HEK293 (cell line): ENCODE data around the gene EIF4ENIF1.

Experiments used
- GFI1B ChIP-seq: fragments of 450-650 bp; formaldehyde crosslinking; IDR thresholded peaks from 2 replicates; pipeline ENCODE4 v1.5.1; 2016; ENCODE audit warnings: missing biosample characterization, missing genetic modification characterization
- GLI2 ChIP-seq: fragments of 450-650 bp; formaldehyde crosslinking; IDR thresholded peaks from 2 replicates; pipeline ENCODE4; 2017; ENCODE audit warnings: missing biosample characterization, missing genetic modification characterization, low read depth, borderline replicate concordance
- MEIS1 ChIP-seq: sonication (generic); formaldehyde crosslinking; IDR thresholded peaks from 2 replicates; pipeline ENCODE4 v1.8.1; 2022; ENCODE audit warnings: missing genetic modification reagents, mild to moderate bottlenecking, borderline replicate concordance
- PRDM1 ChIP-seq: fragments of 450-650 bp; formaldehyde crosslinking; IDR thresholded peaks from 2 replicates; pipeline ENCODE4; 2016; ENCODE audit warnings: missing biosample characterization, missing genetic modification characterization
- REPIN1 ChIP-seq: fragments of 450-650 bp; formaldehyde crosslinking; IDR thresholded peaks from 2 replicates; pipeline ENCODE4 v1.5.1; 2017; ENCODE audit warnings: missing biosample characterization, missing genetic modification characterization, low read depth
- SP2 ChIP-seq: fragments of 450-650 bp; formaldehyde crosslinking; IDR thresholded peaks from 2 replicates; pipeline ENCODE4 v1.5.1; 2016; ENCODE audit warnings: missing biosample characterization, missing genetic modification characterization
- WT1 ChIP-seq: fragments of 450-650 bp; formaldehyde crosslinking; IDR thresholded peaks from 2 replicates; pipeline ENCODE4 v1.5.1; 2016; ENCODE audit warnings: missing biosample characterization, missing genetic modification characterization
- ZBTB17 ChIP-seq: fragments of 450-650 bp; formaldehyde crosslinking; IDR thresholded peaks from 2 replicates; pipeline ENCODE4 v1.5.1; 2016; ENCODE audit warnings: missing biosample characterization, missing genetic modification characterization
- ZBTB48 ChIP-seq: fragments of 450-650 bp; formaldehyde crosslinking; IDR thresholded peaks from 2 replicates; pipeline ENCODE4 v1.5.1; 2016; ENCODE audit warnings: missing biosample characterization, missing genetic modification characterization
- ZBTB7A ChIP-seq: fragments of 450-650 bp; formaldehyde crosslinking; IDR thresholded peaks from 2 replicates; pipeline ENCODE4 v1.5.1; 2016; ENCODE audit warnings: low read depth, missing biosample characterization, missing genetic modification characterization
- ZBTB8A ChIP-seq: fragments of 450-650 bp; formaldehyde crosslinking; IDR thresholded peaks from 2 replicates; pipeline ENCODE4 v1.5.1; 2016; ENCODE audit warnings: missing biosample characterization, missing genetic modification characterization
- ZIC2 ChIP-seq: fragments of 450-650 bp; formaldehyde crosslinking; IDR thresholded peaks from 2 replicates; pipeline ENCODE4 v1.5.1; 2016; ENCODE audit warnings: missing biosample characterization, missing genetic modification characterization
- ZNF138 ChIP-seq: fragments of 450-650 bp; formaldehyde crosslinking; IDR thresholded peaks from 2 replicates; pipeline ENCODE4 v1.5.1; 2016; ENCODE audit warnings: missing biosample characterization, missing genetic modification characterization, borderline replicate concordance
- ZNF146 ChIP-seq: fragments of 450-650 bp; formaldehyde crosslinking; IDR thresholded peaks from 2 replicates; pipeline ENCODE4 v1.5.1; 2016; ENCODE audit warnings: missing biosample characterization, missing genetic modification characterization
- ZNF175 ChIP-seq: fragments of 450-650 bp; formaldehyde crosslinking; IDR thresholded peaks from 2 replicates; pipeline ENCODE4 v1.5.1; 2016; ENCODE audit warnings: missing biosample characterization, missing genetic modification characterization
- ZNF221 ChIP-seq: fragments of 450-650 bp; formaldehyde crosslinking; IDR thresholded peaks from 2 replicates; pipeline ENCODE4 v1.5.1; 2017; ENCODE audit warnings: missing biosample characterization, missing genetic modification characterization, borderline replicate concordance
- ZNF24 ChIP-seq: fragments of 450-650 bp; formaldehyde crosslinking; IDR thresholded peaks from 2 replicates; pipeline ENCODE4 v1.5.1; 2016; ENCODE audit warnings: missing biosample characterization, missing genetic modification characterization
- ZNF350 ChIP-seq: fragments of 450-650 bp; formaldehyde crosslinking; IDR thresholded peaks from 2 replicates; pipeline ENCODE4 v1.5.0; 2017; ENCODE audit warnings: missing biosample characterization, mild to moderate bottlenecking, missing genetic modification characterization
- ZNF354C ChIP-seq: fragments of 450-650 bp; formaldehyde crosslinking; IDR thresholded peaks from 2 replicates; pipeline ENCODE4 v1.5.1; 2016; ENCODE audit warnings: missing biosample characterization, missing genetic modification characterization, low read depth, borderline replicate concordance
- ZNF404 ChIP-seq: fragments of 450-650 bp; formaldehyde crosslinking; IDR thresholded peaks from 2 replicates; pipeline ENCODE4 v1.5.1; 2017; ENCODE audit warnings: missing biosample characterization, missing genetic modification characterization
- ZNF548 ChIP-seq: fragments of 450-650 bp; formaldehyde crosslinking; IDR thresholded peaks from 2 replicates; pipeline ENCODE4 v1.5.1; 2016; ENCODE audit warnings: missing biosample characterization, missing genetic modification characterization
- ZNF558 ChIP-seq: fragments of 450-650 bp; formaldehyde crosslinking; IDR thresholded peaks from 2 replicates; pipeline ENCODE4 v1.5.1; 2016; ENCODE audit warnings: missing biosample characterization, missing genetic modification characterization
- ZNF585B ChIP-seq: fragments of 450-650 bp; formaldehyde crosslinking; IDR thresholded peaks from 2 replicates; pipeline ENCODE4 v1.5.1; 2016; ENCODE audit warnings: missing biosample characterization, missing genetic modification characterization
- ZNF596 ChIP-seq: fragments of 450-650 bp; IDR thresholded peaks from 2 replicates; pipeline ENCODE4 v1.5.0; 2018; ENCODE audit warnings: missing biosample characterization, mild to moderate bottlenecking, missing genetic modification characterization, moderate library complexity
- ZNF621 ChIP-seq: fragments of 450-650 bp; formaldehyde crosslinking; IDR thresholded peaks from 2 replicates; pipeline ENCODE4 v1.5.1; 2017; ENCODE audit warnings: missing biosample characterization, missing genetic modification characterization
- ZNF785 ChIP-seq: fragments of 450-650 bp; formaldehyde crosslinking; IDR thresholded peaks from 2 replicates; pipeline ENCODE4 v1.5.1; 2016; ENCODE audit warnings: missing biosample characterization, missing genetic modification characterization
- ZSCAN16 ChIP-seq: fragments of 450-650 bp; formaldehyde crosslinking; IDR thresholded peaks from 2 replicates; pipeline ENCODE4 v1.5.1; 2016; ENCODE audit warnings: missing biosample characterization, missing genetic modification characterization
- ZXDB ChIP-seq: fragments of 450-650 bp; formaldehyde crosslinking; IDR thresholded peaks from 2 replicates; pipeline ENCODE4 v1.5.1; 2016; ENCODE audit warnings: missing biosample characterization, missing genetic modification characterization
- TF ChIP-seq, protein P1 (sequence below): fragments of 450-650 bp; formaldehyde crosslinking; IDR thresholded peaks from 2 replicates; pipeline ENCODE4 v1.5.1; 2017; ENCODE audit warnings: missing biosample characterization, missing genetic modification characterization
- TF ChIP-seq, protein P2 (sequence below): fragments of 450-650 bp; formaldehyde crosslinking; IDR thresholded peaks from 2 replicates; pipeline ENCODE4 v1.5.0; 2017; ENCODE audit warnings: missing biosample characterization, missing genetic modification characterization, borderline replicate concordance
- TF ChIP-seq, protein P3 (sequence below): fragments of 450-650 bp; formaldehyde crosslinking; optimal IDR thresholded peaks from 2 replicates; pipeline ENCODE3; 2016; ENCODE audit warnings: missing biosample characterization, mild to moderate bottlenecking, missing genetic modification characterization
- TF ChIP-seq, protein P4 (sequence below): fragments of 450-650 bp; formaldehyde crosslinking; IDR thresholded peaks from 2 replicates; pipeline ENCODE4 v1.5.1; 2016; ENCODE audit warnings: missing biosample characterization, missing genetic modification characterization, borderline replicate concordance

EIF4ENIF1 gene

DNA sequence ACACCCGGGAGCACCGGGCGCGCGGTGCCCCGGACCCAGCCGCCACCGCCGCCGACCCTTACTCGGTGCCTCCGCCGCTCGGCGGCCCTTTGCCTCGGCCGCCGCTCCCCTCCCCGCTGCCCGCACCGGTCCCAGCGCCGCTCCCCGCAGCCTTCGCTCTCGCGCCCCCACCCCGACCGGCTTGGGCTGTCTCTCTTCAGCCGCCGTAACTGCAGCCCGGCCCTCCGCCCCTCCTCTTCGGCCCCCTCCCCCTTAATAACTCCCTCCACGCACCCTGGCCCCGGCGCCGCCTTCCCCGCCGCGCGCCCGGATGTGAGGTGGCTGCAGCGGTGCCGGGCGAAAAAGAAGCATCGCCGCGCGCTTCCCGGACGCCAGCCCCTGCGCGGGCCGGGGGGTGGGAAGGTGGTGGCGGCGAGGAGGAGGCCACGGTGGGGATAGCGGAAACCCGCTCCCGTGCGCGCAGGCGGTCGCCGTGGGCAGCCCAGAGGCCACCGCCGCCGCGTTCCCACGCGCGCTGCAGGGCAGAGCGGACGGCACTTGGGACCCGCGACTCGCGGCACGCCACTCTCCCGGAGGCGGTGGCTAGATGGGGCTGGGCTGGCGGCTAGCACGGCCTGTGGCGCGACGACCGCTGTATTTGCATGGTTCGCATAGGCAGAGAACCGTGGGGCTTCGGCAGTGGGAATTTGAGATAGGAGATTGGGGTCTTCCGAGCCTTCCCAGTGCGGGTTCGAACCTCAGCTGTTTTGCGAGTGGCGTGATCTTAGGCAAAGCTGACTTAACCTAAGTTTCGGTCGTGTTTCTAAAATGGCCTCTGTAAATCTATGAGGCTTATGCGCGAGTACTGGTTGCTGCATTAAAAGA lies at the start of gene EIF4ENIF1 (continued):
- TF ChIP-seq, protein P1, sequence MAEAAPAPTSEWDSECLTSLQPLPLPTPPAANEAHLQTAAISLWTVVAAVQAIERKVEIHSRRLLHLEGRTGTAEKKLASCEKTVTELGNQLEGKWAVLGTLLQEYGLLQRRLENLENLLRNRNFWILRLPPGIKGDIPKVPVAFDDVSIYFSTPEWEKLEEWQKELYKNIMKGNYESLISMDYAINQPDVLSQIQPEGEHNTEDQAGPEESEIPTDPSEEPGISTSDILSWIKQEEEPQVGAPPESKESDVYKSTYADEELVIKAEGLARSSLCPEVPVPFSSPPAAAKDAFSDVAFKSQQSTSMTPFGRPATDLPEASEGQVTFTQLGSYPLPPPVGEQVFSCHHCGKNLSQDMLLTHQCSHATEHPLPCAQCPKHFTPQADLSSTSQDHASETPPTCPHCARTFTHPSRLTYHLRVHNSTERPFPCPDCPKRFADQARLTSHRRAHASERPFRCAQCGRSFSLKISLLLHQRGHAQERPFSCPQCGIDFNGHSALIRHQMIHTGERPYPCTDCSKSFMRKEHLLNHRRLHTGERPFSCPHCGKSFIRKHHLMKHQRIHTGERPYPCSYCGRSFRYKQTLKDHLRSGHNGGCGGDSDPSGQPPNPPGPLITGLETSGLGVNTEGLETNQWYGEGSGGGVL (tag by site-specific recombination) = peak; percentile 80
- TF ChIP-seq, protein P2, sequence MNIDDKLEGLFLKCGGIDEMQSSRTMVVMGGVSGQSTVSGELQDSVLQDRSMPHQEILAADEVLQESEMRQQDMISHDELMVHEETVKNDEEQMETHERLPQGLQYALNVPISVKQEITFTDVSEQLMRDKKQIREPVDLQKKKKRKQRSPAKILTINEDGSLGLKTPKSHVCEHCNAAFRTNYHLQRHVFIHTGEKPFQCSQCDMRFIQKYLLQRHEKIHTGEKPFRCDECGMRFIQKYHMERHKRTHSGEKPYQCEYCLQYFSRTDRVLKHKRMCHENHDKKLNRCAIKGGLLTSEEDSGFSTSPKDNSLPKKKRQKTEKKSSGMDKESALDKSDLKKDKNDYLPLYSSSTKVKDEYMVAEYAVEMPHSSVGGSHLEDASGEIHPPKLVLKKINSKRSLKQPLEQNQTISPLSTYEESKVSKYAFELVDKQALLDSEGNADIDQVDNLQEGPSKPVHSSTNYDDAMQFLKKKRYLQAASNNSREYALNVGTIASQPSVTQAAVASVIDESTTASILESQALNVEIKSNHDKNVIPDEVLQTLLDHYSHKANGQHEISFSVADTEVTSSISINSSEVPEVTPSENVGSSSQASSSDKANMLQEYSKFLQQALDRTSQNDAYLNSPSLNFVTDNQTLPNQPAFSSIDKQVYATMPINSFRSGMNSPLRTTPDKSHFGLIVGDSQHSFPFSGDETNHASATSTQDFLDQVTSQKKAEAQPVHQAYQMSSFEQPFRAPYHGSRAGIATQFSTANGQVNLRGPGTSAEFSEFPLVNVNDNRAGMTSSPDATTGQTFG (tag by site-specific recombination) = no peak; the same call in 1 of the 2 replicates
- no peak; the same call in 1 of the 2 replicates for TF ChIP-seq ZBTB7A
- no peak for TF ChIP-seq ZNF350 (tag by site-specific recombination)
- TF ChIP-seq GFI1B (tag by site-specific recombination) = no peak
- TF ChIP-seq, protein P3, sequence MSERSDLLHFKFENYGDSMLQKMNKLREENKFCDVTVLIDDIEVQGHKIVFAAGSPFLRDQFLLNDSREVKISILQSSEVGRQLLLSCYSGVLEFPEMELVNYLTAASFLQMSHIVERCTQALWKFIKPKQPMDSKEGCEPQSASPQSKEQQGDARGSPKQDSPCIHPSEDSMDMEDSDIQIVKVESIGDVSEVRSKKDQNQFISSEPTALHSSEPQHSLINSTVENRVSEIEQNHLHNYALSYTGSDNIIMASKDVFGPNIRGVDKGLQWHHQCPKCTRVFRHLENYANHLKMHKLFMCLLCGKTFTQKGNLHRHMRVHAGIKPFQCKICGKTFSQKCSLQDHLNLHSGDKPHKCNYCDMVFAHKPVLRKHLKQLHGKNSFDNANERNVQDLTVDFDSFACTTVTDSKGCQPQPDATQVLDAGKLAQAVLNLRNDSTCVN (tag by site-specific recombination) = peak; percentile 98
- TF ChIP-seq ZNF621 (tag by site-specific recombination) = no peak
- TF ChIP-seq ZNF548 = no peak
- no peak for TF ChIP-seq GLI2 (tag by site-specific recombination)
- TF ChIP-seq ZBTB8A = peak; percentile 69
- TF ChIP-seq ZBTB17 (tag by site-specific recombination) = peak; percentile 68
- TF ChIP-seq ZXDB = peak; percentile 82
- TF ChIP-seq REPIN1 (tag by site-specific recombination) = no peak
- TF ChIP-seq ZBTB48 (tag by site-specific recombination) = peak; percentile 63
- TF ChIP-seq ZIC2 (tag by site-specific recombination) = peak; percentile 75
- peak; percentile 97 for TF ChIP-seq ZNF785
- TF ChIP-seq ZNF596 (tag by site-specific recombination) = no peak
- no peak for TF ChIP-seq ZNF221 (tag by site-specific recombination)
- no peak for TF ChIP-seq ZNF585B (tag by site-specific recombination)
- TF ChIP-seq ZNF146 (tag by site-specific recombination) = 0 out of 2 replicates have a peak, but pooled peaks have one; percentile 14
- TF ChIP-seq, protein P4, sequence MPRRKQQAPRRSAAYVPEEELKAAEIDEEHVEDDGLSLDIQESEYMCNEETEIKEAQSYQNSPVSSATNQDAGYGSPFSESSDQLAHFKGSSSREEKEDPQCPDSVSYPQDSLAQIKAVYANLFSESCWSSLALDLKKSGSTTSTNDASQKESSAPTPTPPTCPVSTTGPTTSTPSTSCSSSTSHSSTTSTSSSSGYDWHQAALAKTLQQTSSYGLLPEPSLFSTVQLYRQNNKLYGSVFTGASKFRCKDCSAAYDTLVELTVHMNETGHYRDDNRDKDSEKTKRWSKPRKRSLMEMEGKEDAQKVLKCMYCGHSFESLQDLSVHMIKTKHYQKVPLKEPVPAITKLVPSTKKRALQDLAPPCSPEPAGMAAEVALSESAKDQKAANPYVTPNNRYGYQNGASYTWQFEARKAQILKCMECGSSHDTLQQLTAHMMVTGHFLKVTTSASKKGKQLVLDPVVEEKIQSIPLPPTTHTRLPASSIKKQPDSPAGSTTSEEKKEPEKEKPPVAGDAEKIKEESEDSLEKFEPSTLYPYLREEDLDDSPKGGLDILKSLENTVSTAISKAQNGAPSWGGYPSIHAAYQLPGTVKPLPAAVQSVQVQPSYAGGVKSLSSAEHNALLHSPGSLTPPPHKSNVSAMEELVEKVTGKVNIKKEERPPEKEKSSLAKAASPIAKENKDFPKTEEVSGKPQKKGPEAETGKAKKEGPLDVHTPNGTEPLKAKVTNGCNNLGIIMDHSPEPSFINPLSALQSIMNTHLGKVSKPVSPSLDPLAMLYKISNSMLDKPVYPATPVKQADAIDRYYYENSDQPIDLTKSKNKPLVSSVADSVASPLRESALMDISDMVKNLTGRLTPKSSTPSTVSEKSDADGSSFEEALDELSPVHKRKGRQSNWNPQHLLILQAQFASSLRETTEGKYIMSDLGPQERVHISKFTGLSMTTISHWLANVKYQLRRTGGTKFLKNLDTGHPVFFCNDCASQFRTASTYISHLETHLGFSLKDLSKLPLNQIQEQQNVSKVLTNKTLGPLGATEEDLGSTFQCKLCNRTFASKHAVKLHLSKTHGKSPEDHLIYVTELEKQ (tag by site-specific recombination) = no peak; the same call in 1 of the 2 replicates
- TF ChIP-seq ZNF24 = no peak
- no peak for TF ChIP-seq ZNF354C
- TF ChIP-seq WT1 (tag by site-specific recombination) = no peak
- TF ChIP-seq MEIS1 (CRISPR knock-in tag) = no peak
- TF ChIP-seq PRDM1 = no peak
- TF ChIP-seq ZNF175 (tag by site-specific recombination) = no peak
- peak; percentile 81 for TF ChIP-seq SP2 (tag by site-specific recombination)
- no peak for TF ChIP-seq ZNF558 (tag by site-specific recombination)
- 0 out of 2 replicates have a peak, but pooled peaks have one; percentile 20 for TF ChIP-seq ZSCAN16 (tag by site-specific recombination)
- TF ChIP-seq ZNF404 = no peak
- TF ChIP-seq ZNF138 (tag by site-specific recombination) = no peak
